ENCODE measurements around the gene STRIT1.

STRIT1 gene

GRCh38 chr3:155326901-155327300 lies 33.4 kb upstream of the STRIT1 start:
- H3K9ac ChIP-seq, result no peak overlapping the region
- H3K27ac ChIP-seq, result no peak overlapping the region
- H3K27me3 ChIP-seq (ENCODE audit: insufficient read depth, low read depth), result no peaks in the 10 kb centered on the region
- no peaks in the 10 kb centered on the region for H4K20me1 ChIP-seq (ENCODE audit: insufficient read depth)
- no peak overlapping the region for H3K4me2 ChIP-seq
- no peaks in the 10 kb centered on the region for H3K36me3 ChIP-seq (ENCODE audit: insufficient read depth)
- H3K4me1 ChIP-seq (ENCODE audit: low read depth, poor library complexity, severe bottlenecking), result peaks cover 4% of the 10 kb centered on the region
- H3K4me3 ChIP-seq (IDR thresholded peaks at IDR 0.05; ENCODE audit: insufficient read depth, low read depth, low read length), result no peak overlapping the region
- TF ChIP-seq CTCF (conservative IDR thresholded peaks at IDR 0.05; ENCODE audit: low read depth, low read length), result no peak
- H2AFZ ChIP-seq (ENCODE audit: low read depth), result no peak overlapping the region
- no peaks in the 10 kb centered on the region for H3K79me2 ChIP-seq (ENCODE audit: insufficient read depth, low read depth)

- no peak overlapping the region for H3K4me2 ChIP-seq
These were observed 32.8 kb upstream of the STRIT1 start for GRCh38 chr3:155326244-155326643.

GRCh38 chr3:155325263-155325835 lies 31.9 kb upstream of the STRIT1 start:
- peaks cover 4% of the 10 kb centered on the region for H3K4me1 ChIP-seq (ENCODE audit: low read depth, poor library complexity, severe bottlenecking)
- H3K9ac ChIP-seq, result no peak overlapping the region
- H2AFZ ChIP-seq (ENCODE audit: low read depth), result peak overlapping the region; percentile 12; the same call in 1 of the 2 replicates
- no peak overlapping the region for H3K4me3 ChIP-seq (IDR thresholded peaks at IDR 0.05; ENCODE audit: insufficient read depth, low read depth, low read length)
- no peaks in the 10 kb centered on the region for H3K36me3 ChIP-seq (ENCODE audit: insufficient read depth)
- H3K27me3 ChIP-seq (ENCODE audit: insufficient read depth, low read depth), result no peaks in the 10 kb centered on the region
- H4K20me1 ChIP-seq (ENCODE audit: insufficient read depth), result no peaks in the 10 kb centered on the region
- no peaks in the 10 kb centered on the region for H3K79me2 ChIP-seq (ENCODE audit: insufficient read depth, low read depth)
- peak; percentile 33; the same call in 1 of the 2 replicates for TF ChIP-seq CTCF (conservative IDR thresholded peaks at IDR 0.05; ENCODE audit: low read depth, low read length)
- H3K4me2 ChIP-seq, result no peak overlapping the region
- H3K27ac ChIP-seq, result no peak overlapping the region

More at GRCh38 chr3:155326244-155326643, 32.8 kb upstream of the STRIT1 start:
- H3K9ac ChIP-seq, result no peak overlapping the region
- no peaks in the 10 kb centered on the region for H3K36me3 ChIP-seq (ENCODE audit: insufficient read depth)
- H4K20me1 ChIP-seq (ENCODE audit: insufficient read depth), result no peaks in the 10 kb centered on the region
- H3K4me3 ChIP-seq (IDR thresholded peaks at IDR 0.05; ENCODE audit: insufficient read depth, low read depth, low read length), result no peak overlapping the region
- no peaks in the 10 kb centered on the region for H3K79me2 ChIP-seq (ENCODE audit: insufficient read depth, low read depth)
- no peak for TF ChIP-seq CTCF (conservative IDR thresholded peaks at IDR 0.05; ENCODE audit: low read depth, low read length)
- no peak overlapping the region for H3K27ac ChIP-seq
- no peaks in the 10 kb centered on the region for H3K27me3 ChIP-seq (ENCODE audit: insufficient read depth, low read depth)
- no peak overlapping the region for H2AFZ ChIP-seq (ENCODE audit: low read depth)
- peaks cover 4% of the 10 kb centered on the region for H3K4me1 ChIP-seq (ENCODE audit: low read depth, poor library complexity, severe bottlenecking)

GRCh38 chr3:155323063-155323666 lies 29.7 kb upstream of the STRIT1 start:
- Histone ChIP-seq H3K4me1 (ENCODE audit: low read depth, poor library complexity, severe bottlenecking) (peaks cover 4% of the 10 kb centered on the region), H3K79me2 (ENCODE audit: insufficient read depth, low read depth) (no peaks in the 10 kb centered on the region), H2AFZ (ENCODE audit: low read depth) (no peak overlapping the region), H4K20me1 (ENCODE audit: insufficient read depth) (no peaks in the 10 kb centered on the region), H3K4me2 (no peak overlapping the region), H3K27me3 (ENCODE audit: insufficient read depth, low read depth) (no peaks in the 10 kb centered on the region), H3K36me3 (ENCODE audit: insufficient read depth) (no peaks in the 10 kb centered on the region), H3K4me3 (IDR thresholded peaks at IDR 0.05; ENCODE audit: insufficient read depth, low read depth, low read length) (no peak overlapping the region), H3K27ac (no peak overlapping the region), H3K9ac (no peak overlapping the region)
- TF ChIP-seq CTCF (conservative IDR thresholded peaks at IDR 0.05; ENCODE audit: low read depth, low read length), result peak; percentile 84
